ENCODE data around the gene JAZF1.
"Not testable (repeated sequence)": the region's sequence is repeated elsewhere in the genome, so short reads cannot be mapped to it uniquely, and the experiment has no call there.

GRCh38 chr7:28014340-28014739 is 166.3 kb downstream of the JAZF1 start:
- TF ChIP-seq CTCF, POLR2A (IDR thresholded peaks at IDR 0.05): not testable (repeated sequence)
